Neuronal stem cell (in vitro differentiated cells): ENCODE results near the gene OS9.

Experiments
- DNase-seq: peaks from one replicate; pipeline ENCODE4 v3.0.0-alpha.2; 2013; ENCODE audit warnings: low spot score
- H2AFZ ChIP-seq: one replicate; pipeline ENCODE4 v1.6.1; 2013; ENCODE audit warnings: mild to moderate bottlenecking, low read length, inconsistent platforms
- H2AK5ac ChIP-seq: 2 replicates; pipeline ENCODE4 v1.6.1; 2013; ENCODE audit warnings: low read depth, mild to moderate bottlenecking, inconsistent platforms, low read length, moderate library complexity, mixed read lengths
- H2BK120ac ChIP-seq: 2 replicates; pipeline ENCODE4 v1.6.1; 2013; ENCODE audit warnings: low read depth, mild to moderate bottlenecking, inconsistent platforms, low read length, moderate library complexity, mixed read lengths
- H2BK12ac ChIP-seq: one replicate; pipeline ENCODE4 v1.6.1; 2013; ENCODE audit warnings: low read length, inconsistent platforms
- H2BK15ac ChIP-seq: 2 replicates; pipeline ENCODE4 v1.6.1; 2013; ENCODE audit warnings: mild to moderate bottlenecking, low read length, inconsistent platforms, mixed read lengths
- H2BK5ac ChIP-seq: one replicate; pipeline ENCODE4 v1.6.1; 2013; ENCODE audit warnings: inconsistent platforms, mild to moderate bottlenecking, low read length, moderate library complexity
- H3K14ac ChIP-seq: one replicate; pipeline ENCODE4 v1.6.1; 2013; ENCODE audit warnings: low read length, inconsistent platforms
- H3K18ac ChIP-seq: 2 replicates; pipeline ENCODE4 v1.6.1; 2013; ENCODE audit warnings: low read length, inconsistent platforms
- H3K23ac ChIP-seq: 2 replicates; pipeline ENCODE4 v1.6.1; 2013; ENCODE audit warnings: low read depth, mild to moderate bottlenecking, mixed read lengths, low read length, inconsistent platforms; ENCODE audit not compliant: poor library complexity
- H3K27ac ChIP-seq: replicated peaks from 3 replicates; pipeline ENCODE4 v1.5.1; 2013; ENCODE audit warnings: low read length, inconsistent platforms
- H3K27me3 ChIP-seq, 3 experiments: 2 replicates each; pipeline ENCODE4 v1.6.1; 2013; ENCODE audit warnings: low read length in 3 of 3, mild to moderate bottlenecking in 2 of 3, inconsistent platforms in 1 of 3, low read depth in 1 of 3, mixed read lengths in 1 of 3, moderate library complexity in 1 of 3; ENCODE audit not compliant: control insufficient read depth in 3 of 3, insufficient read depth in 3 of 3
- H3K36me3 ChIP-seq, 2 donors: replicated peaks in 1 of 2; 2 replicates each; pipeline ENCODE4 v1.6.1; 2013; ENCODE audit warnings: low read length in 2 of 2; ENCODE audit not compliant: control insufficient read depth in 2 of 2, insufficient read depth in 2 of 2
- H3K4ac ChIP-seq: 2 replicates; pipeline ENCODE4 v1.6.1; 2013; ENCODE audit warnings: inconsistent platforms, mild to moderate bottlenecking, low read length, moderate library complexity
- H3K4me1 ChIP-seq, 2 donors: 1 replicate in 1 of 2; 2 replicates in 1 of 2; pipeline ENCODE4 v1.6.1; 2013; ENCODE audit warnings: low read length in 2 of 2, low read depth in 1 of 2; ENCODE audit not compliant: control insufficient read depth in 2 of 2, insufficient read depth in 1 of 2
- H3K4me2 ChIP-seq: one replicate; pipeline ENCODE4 v1.6.1; 2013; ENCODE audit warnings: mild to moderate bottlenecking, low read length, inconsistent platforms; ENCODE audit not compliant: insufficient read depth, poor library complexity, severe bottlenecking
- H3K4me3 ChIP-seq, 2 donors: 2 replicates each; pipeline ENCODE4 v1.5.1; 2013; ENCODE audit warnings: low read length in 2 of 2, mild to moderate bottlenecking in 2 of 2, inconsistent platforms in 1 of 2, moderate library complexity in 1 of 2
- H3K79me1 ChIP-seq: one replicate; pipeline ENCODE4 v1.6.1; 2013; ENCODE audit warnings: low read depth, mild to moderate bottlenecking, inconsistent platforms, low read length, moderate library complexity
- H3K9ac ChIP-seq: one replicate; pipeline ENCODE4 v1.6.1; 2013; ENCODE audit warnings: mild to moderate bottlenecking, low read depth, low read length, inconsistent platforms; ENCODE audit not compliant: poor library complexity
- H3K9me3 ChIP-seq, 2 donors: replicated peaks in 1 of 2; 2 replicates each; pipeline versions ENCODE3 to v1.6.1; 2013; ENCODE audit warnings: low read length in 2 of 2, mild to moderate bottlenecking in 2 of 2, inconsistent platforms in 1 of 2, low read depth in 1 of 2, mixed read lengths in 1 of 2, moderate library complexity in 1 of 2; ENCODE audit not compliant: control insufficient read depth in 2 of 2, insufficient read depth in 1 of 2
- H4K8ac ChIP-seq: one replicate; pipeline ENCODE4 v1.6.1; 2013; ENCODE audit warnings: low read depth, mild to moderate bottlenecking, inconsistent platforms, low read length, moderate library complexity
- H4K91ac ChIP-seq: one replicate; pipeline ENCODE4 v1.6.1; 2013; ENCODE audit warnings: low read length, low read depth, mild to moderate bottlenecking, inconsistent platforms; ENCODE audit not compliant: poor library complexity
- WGBS, 2 donors: extraction: QIAGEN DNeasy Blood & Tissue Kit; methylation state at CpG; one replicate each; pipeline ENCODE4 v1.1.7; 2013; ENCODE audit warnings: missing lambda C conversion rate in 2 of 2, mixed read lengths in 1 of 2; ENCODE audit not compliant: insufficient read length in 2 of 2, insufficient replicate concordance in 1 of 2; ENCODE audit errors: extremely low coverage in 2 of 2; 5-methylcytosine and 5-hydroxymethylcytosine counted together

Gene OS9

GRCh38 chr12:57732726-57733593 is 39.0 kb downstream of the OS9 start:
- Histone ChIP-seq H2AFZ (no peak overlapping the region), H3K4me1 (peaks cover 10 to 14% of the 10 kb centered on the region in 2 donors), H3K4ac (no peak overlapping the region), H2BK5ac (no peak overlapping the region), H4K91ac (no peak overlapping the region), H4K8ac (no peak overlapping the region), H3K18ac (no peak overlapping the region), H3K36me3 (peaks cover 0 to 47% of the 10 kb centered on the region in 2 donors), H3K9me3 (peaks cover 0 to 4% of the 10 kb centered on the region in 2 donors), H3K27me3 (peaks cover 3 to 94% (median 21%) of the 10 kb centered on the region in 3 experiments), H2BK12ac (no peak overlapping the region), H3K9ac (peak overlapping the region; percentile 22), H3K27ac (no peak overlapping the region), H2BK15ac (no peak overlapping the region), H2AK5ac (no peak overlapping the region), H3K14ac (no peak overlapping the region), H3K4me2 (no peak overlapping the region), H2BK120ac (no peak overlapping the region), H3K4me3 (no peak overlapping the region), H3K79me1 (no peaks in the 10 kb centered on the region), H3K23ac (no peak overlapping the region)
- no peak for DNase-seq
- whole genome bisulfite sequencing, 2 donors = no CpG with 5 or more reads among the region's 11 CpGs

- no CpG with 5 or more reads among the region's 6 CpGs for WGBS, 2 donors
- no peak overlapping the region for H4K91ac ChIP-seq
These were observed 40.0 kb downstream of the OS9 start for GRCh38 chr12:57733928-57734327.

DNA sequence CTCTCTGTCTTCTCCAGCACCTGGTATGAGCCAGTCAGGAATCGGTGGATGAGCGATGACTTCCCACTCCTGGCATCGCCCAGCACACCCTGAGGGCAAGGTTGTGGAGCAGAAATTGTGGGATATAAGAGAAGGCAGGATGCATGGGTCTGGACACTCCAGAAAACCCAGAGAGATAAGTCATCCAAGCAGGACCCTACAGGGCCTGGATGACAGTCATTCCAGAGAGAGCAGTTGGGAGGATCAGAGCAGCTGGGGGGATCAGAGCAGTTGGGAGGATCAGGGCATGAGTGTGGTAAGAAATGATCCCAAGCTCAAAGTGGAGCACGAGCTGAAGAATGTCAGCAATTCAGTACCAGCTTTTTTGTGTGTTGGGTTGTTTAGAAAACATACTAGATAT is 40.7 kb downstream of the OS9 start:
- no peak for DNase-seq
- Histone ChIP-seq H3K27me3 (peaks cover 3 to 92% (median 26%) of the 10 kb centered on the region in 3 experiments), H3K79me1 (no peaks in the 10 kb centered on the region), H3K4me3 (no peak overlapping the region), H2BK120ac (no peak overlapping the region), H3K23ac (no peak overlapping the region), H3K9ac (no peak overlapping the region), H4K8ac (no peak overlapping the region), H4K91ac (no peak overlapping the region), H3K14ac (no peak overlapping the region), H3K9me3 (peaks cover 0 to 4% of the 10 kb centered on the region in 2 donors), H2BK12ac (no peak overlapping the region), H3K18ac (no peak overlapping the region), H3K4me1 (peaks cover 16 to 21% of the 10 kb centered on the region in 2 donors), H3K4me2 (no peak overlapping the region), H2BK5ac (no peak overlapping the region), H2AK5ac (no peak overlapping the region), H3K27ac (no peak overlapping the region), H2BK15ac (no peak overlapping the region), H3K36me3 (peaks cover 0 to 42% of the 10 kb centered on the region in 2 donors), H2AFZ (no peak overlapping the region), H3K4ac (no peak overlapping the region)
- no CpG with 5 or more reads among the region's 4 CpGs for whole genome bisulfite sequencing, 2 donors

More at GRCh38 chr12:57733928-57734327, 40.0 kb downstream of the OS9 start:
- H3K27ac ChIP-seq = no peak overlapping the region
- H4K8ac ChIP-seq = no peak overlapping the region
- H3K23ac ChIP-seq = no peak overlapping the region
- H3K4ac ChIP-seq = no peak overlapping the region
- H3K27me3 ChIP-seq = peaks cover 3 to 91% (median 22%) of the 10 kb centered on the region in 3 experiments
- no peak overlapping the region for H3K4me2 ChIP-seq
- H3K4me3 ChIP-seq = no peak overlapping the region
- no peak overlapping the region for H3K14ac ChIP-seq
- H3K79me1 ChIP-seq = no peaks in the 10 kb centered on the region
- H2AK5ac ChIP-seq = no peak overlapping the region
- no peak overlapping the region for H3K18ac ChIP-seq
- H2BK12ac ChIP-seq = no peak overlapping the region
- H3K4me1 ChIP-seq = peaks cover 10 to 14% of the 10 kb centered on the region in 2 donors
- no peak overlapping the region for H2BK15ac ChIP-seq
- H2BK120ac ChIP-seq = no peak overlapping the region
- no peak overlapping the region for H3K9ac ChIP-seq
- DNase-seq = no peak
- peaks cover 0 to 4% of the 10 kb centered on the region in 2 donors for H3K9me3 ChIP-seq
- no peak overlapping the region for H2AFZ ChIP-seq
- H3K36me3 ChIP-seq = peaks cover 0 to 46% of the 10 kb centered on the region in 2 donors
- no peak overlapping the region for H2BK5ac ChIP-seq

DNA sequence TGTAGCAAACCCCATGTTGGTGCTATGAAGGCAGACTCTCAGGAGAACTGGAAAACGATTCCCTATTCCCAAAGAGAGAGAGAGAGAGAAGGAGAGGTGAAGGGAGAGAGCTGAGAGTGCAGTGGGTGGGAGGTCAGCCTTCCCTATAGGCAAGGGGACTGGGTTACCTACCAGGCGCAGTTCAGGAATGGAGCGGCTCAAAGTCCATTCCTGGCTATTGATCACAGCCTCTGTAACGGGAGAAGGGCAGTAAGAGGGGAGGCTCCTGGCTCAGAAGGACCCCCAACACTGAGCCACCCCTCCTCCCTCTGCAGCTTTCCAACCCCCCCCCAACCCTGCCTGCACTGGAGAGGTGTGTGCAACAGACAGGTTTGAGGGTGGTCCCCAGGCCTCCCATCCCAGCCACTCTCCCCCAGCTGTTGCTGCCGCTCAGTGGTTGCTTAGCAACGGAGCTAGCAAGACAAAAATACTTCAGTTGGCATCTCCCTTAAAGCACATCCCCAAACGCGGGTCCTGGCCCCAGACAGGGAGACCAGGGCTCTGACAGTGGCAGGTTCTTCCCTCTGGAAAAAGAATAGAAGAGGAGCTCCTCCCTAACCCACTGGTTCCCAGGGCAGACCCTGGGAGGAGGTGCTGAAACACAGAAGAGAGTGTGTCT is 41.4 kb downstream of the OS9 start:
- Histone ChIP-seq H3K4me3 (peak overlapping the region in 1 of 2 donors; percentile 33), H2BK12ac (no peak overlapping the region), H3K18ac (no peak overlapping the region), H3K36me3 (peaks cover 0 to 35% of the 10 kb centered on the region in 2 donors), H2AK5ac (no peak overlapping the region), H3K27me3 (peaks cover 3 to 92% (median 26%) of the 10 kb centered on the region in 3 experiments), H4K91ac (no peak overlapping the region), H2AFZ (peak overlapping the region; percentile 92), H3K79me1 (no peaks in the 10 kb centered on the region), H3K9me3 (peaks cover 0 to 4% of the 10 kb centered on the region in 2 donors), H3K4me2 (no peak overlapping the region), H3K9ac (no peak overlapping the region), H3K4me1 (peaks cover 18 to 25% of the 10 kb centered on the region in 2 donors), H3K14ac (no peak overlapping the region), H3K4ac (no peak overlapping the region), H3K27ac (no peak overlapping the region), H4K8ac (no peak overlapping the region), H2BK15ac (no peak overlapping the region), H3K23ac (no peak overlapping the region), H2BK120ac (no peak overlapping the region), H2BK5ac (no peak overlapping the region)
- no CpG with 5 or more reads among the region's 8 CpGs for WGBS, 2 donors
- DNase-seq = no peak
